ENCODE measurements around the gene PTPRCAP.

DNA sequence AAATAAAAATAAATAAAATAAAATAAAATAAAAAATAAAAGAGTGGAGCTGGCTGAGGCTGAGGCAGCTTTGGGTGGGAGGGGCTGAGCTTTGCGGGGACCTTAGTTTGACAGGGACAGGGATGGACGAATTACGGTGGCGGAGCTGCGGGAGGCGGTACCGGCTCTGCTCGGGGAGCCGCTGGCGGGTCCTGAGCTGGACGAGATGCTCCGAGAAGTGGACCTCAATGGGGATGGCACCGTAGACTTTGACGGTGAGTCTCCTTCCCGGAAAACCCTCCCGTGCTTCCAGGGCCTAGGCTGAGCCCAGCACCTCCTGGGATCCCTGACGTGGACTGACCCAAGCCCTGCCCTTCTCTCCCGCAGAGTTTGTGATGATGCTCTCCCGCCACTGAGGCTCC, 20.8 kb upstream of the PTPRCAP start:
- no peak for TF ChIP-seq EZH2phosphoT487 (IDR thresholded peaks at IDR 0.05; ENCODE audit: borderline replicate concordance, low read depth)
- TF ChIP-seq, protein P1, sequence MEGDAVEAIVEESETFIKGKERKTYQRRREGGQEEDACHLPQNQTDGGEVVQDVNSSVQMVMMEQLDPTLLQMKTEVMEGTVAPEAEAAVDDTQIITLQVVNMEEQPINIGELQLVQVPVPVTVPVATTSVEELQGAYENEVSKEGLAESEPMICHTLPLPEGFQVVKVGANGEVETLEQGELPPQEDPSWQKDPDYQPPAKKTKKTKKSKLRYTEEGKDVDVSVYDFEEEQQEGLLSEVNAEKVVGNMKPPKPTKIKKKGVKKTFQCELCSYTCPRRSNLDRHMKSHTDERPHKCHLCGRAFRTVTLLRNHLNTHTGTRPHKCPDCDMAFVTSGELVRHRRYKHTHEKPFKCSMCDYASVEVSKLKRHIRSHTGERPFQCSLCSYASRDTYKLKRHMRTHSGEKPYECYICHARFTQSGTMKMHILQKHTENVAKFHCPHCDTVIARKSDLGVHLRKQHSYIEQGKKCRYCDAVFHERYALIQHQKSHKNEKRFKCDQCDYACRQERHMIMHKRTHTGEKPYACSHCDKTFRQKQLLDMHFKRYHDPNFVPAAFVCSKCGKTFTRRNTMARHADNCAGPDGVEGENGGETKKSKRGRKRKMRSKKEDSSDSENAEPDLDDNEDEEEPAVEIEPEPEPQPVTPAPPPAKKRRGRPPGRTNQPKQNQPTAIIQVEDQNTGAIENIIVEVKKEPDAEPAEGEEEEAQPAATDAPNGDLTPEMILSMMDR (IDR thresholded peaks at IDR 0.05) = no peak
- no peak for TF ChIP-seq TAF1 (IDR thresholded peaks at IDR 0.05; ENCODE audit: borderline replicate concordance, low read depth, low read length)
- TF ChIP-seq, protein P2, sequence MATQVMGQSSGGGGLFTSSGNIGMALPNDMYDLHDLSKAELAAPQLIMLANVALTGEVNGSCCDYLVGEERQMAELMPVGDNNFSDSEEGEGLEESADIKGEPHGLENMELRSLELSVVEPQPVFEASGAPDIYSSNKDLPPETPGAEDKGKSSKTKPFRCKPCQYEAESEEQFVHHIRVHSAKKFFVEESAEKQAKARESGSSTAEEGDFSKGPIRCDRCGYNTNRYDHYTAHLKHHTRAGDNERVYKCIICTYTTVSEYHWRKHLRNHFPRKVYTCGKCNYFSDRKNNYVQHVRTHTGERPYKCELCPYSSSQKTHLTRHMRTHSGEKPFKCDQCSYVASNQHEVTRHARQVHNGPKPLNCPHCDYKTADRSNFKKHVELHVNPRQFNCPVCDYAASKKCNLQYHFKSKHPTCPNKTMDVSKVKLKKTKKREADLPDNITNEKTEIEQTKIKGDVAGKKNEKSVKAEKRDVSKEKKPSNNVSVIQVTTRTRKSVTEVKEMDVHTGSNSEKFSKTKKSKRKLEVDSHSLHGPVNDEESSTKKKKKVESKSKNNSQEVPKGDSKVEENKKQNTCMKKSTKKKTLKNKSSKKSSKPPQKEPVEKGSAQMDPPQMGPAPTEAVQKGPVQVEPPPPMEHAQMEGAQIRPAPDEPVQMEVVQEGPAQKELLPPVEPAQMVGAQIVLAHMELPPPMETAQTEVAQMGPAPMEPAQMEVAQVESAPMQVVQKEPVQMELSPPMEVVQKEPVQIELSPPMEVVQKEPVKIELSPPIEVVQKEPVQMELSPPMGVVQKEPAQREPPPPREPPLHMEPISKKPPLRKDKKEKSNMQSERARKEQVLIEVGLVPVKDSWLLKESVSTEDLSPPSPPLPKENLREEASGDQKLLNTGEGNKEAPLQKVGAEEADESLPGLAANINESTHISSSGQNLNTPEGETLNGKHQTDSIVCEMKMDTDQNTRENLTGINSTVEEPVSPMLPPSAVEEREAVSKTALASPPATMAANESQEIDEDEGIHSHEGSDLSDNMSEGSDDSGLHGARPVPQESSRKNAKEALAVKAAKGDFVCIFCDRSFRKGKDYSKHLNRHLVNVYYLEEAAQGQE (IDR thresholded peaks at IDR 0.05; ENCODE audit: low read depth, low read length) = no peak
- no peak for TF ChIP-seq GABPA (IDR thresholded peaks at IDR 0.05; ENCODE audit: low read depth)
- no peak for TF ChIP-seq TCF12 (IDR thresholded peaks at IDR 0.05)
- no peak for TF ChIP-seq YY1 (IDR thresholded peaks at IDR 0.05; ENCODE audit: low read depth)
- TF ChIP-seq RXRA (IDR thresholded peaks at IDR 0.05; ENCODE audit: borderline replicate concordance, low read depth) = no peak
- no peak for TF ChIP-seq MXI1 (IDR thresholded peaks at IDR 0.05; ENCODE audit: low read depth, low read length)
- TF ChIP-seq MEF2A (IDR thresholded peaks at IDR 0.05; ENCODE audit: borderline replicate concordance, low read depth) = no peak
- TF ChIP-seq JUND (IDR thresholded peaks at IDR 0.05) = no peak
- TF ChIP-seq RCOR1 (IDR thresholded peaks at IDR 0.05; ENCODE audit: low read length) = no peak
- TF ChIP-seq POLR2AphosphoS5 (IDR thresholded peaks at IDR 0.05; ENCODE audit: low read depth, low read length) = no peak
- TF ChIP-seq EP300 (IDR thresholded peaks at IDR 0.05; ENCODE audit: borderline replicate concordance in 1 of 2, low read depth in 1 of 2, low read length in 1 of 2) = no peak
